ENCODE measurements around the gene KCNG1.
A peak's percentile ranks its signal among the peaks of the same experiment; 100 is the strongest.

Gene KCNG1

GRCh38 chr20:50969912-50970311, 53.0 kb downstream of the KCNG1 start:
- TF ChIP-seq, protein P1, sequence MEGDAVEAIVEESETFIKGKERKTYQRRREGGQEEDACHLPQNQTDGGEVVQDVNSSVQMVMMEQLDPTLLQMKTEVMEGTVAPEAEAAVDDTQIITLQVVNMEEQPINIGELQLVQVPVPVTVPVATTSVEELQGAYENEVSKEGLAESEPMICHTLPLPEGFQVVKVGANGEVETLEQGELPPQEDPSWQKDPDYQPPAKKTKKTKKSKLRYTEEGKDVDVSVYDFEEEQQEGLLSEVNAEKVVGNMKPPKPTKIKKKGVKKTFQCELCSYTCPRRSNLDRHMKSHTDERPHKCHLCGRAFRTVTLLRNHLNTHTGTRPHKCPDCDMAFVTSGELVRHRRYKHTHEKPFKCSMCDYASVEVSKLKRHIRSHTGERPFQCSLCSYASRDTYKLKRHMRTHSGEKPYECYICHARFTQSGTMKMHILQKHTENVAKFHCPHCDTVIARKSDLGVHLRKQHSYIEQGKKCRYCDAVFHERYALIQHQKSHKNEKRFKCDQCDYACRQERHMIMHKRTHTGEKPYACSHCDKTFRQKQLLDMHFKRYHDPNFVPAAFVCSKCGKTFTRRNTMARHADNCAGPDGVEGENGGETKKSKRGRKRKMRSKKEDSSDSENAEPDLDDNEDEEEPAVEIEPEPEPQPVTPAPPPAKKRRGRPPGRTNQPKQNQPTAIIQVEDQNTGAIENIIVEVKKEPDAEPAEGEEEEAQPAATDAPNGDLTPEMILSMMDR (IDR thresholded peaks at IDR 0.05; ENCODE audit: extremely low read depth, missing control alignments) = no peak
- DNase-seq (ENCODE audit: low spot score) = no peak

DNA sequence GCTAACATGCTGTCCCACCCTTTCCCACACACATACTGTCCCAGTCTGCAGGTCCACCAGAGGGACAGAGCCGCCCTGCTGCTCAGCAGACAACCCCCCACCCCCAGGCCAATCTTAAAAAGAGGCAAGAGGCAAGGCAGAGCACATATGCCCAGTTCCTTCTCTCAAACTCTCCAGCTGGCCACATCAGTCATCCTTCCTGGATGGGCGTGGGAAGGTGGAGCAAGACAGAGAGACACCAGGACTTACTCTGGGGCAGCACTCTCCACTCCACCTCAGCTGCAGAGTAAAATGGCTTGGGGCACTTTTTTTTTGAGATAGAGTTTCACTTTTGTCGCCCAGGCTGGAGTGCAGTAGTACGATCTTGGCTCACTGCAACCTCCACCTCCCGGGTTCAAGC, 53.5 kb downstream of the KCNG1 start:
- TF ChIP-seq, protein P1 (IDR thresholded peaks at IDR 0.05; ENCODE audit: extremely low read depth, missing control alignments) = no peak
- DNase-seq (ENCODE audit: low spot score) = no peak

DNA sequence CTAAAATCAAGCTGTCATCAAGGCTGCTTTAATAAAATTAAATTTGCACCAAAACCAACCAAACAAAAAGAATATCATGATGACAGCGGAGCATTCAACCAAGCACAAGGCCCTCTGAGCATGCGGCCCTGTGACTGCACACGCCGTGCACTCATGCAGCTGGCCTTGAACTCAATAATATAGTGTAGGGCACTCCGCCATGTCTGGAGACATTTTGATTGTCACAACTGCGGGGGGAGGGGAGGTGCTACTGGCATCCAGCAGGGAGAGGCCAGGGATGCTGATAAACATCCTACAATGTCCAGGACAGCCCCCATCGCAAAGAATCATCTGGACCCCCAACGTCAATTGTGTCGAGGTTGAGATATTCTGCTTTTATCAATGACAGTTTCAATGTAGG, 54.6 kb downstream of the KCNG1 start:
- no peak for DNase-seq (ENCODE audit: low spot score)
- TF ChIP-seq, protein P1 (IDR thresholded peaks at IDR 0.05; ENCODE audit: extremely low read depth, missing control alignments) = no peak

DNA sequence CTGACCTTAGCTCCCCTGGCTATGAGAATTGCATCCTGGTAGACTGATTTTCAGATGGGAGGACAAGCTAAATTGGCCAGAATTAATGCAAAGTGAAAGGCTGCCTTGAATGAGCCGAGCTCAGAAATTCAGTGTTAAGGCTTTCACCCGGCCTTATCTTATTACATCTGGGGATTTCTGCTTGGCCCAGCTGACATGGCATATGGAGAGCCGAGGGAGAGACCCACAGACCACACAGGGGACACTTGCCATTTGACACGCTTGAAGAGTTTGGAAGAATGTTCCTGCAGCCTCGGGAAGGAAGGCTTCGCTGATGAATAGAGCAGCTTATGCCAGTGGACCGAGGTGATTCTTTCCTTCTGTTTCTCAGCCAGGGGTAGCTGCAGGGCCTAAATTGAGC, 55.3 kb downstream of the KCNG1 start:
- DNase-seq (ENCODE audit: low spot score) = no peak

GRCh38 chr20:50959543-50960126, 63.3 kb downstream of the KCNG1 start:
- no peak for DNase-seq (ENCODE audit: low spot score)
- TF ChIP-seq, protein P1 (IDR thresholded peaks at IDR 0.05; ENCODE audit: extremely low read depth, missing control alignments) = no peak

More for the DNA sequence above, 55.3 kb downstream of the KCNG1 start:
- TF ChIP-seq, protein P1 (IDR thresholded peaks at IDR 0.05; ENCODE audit: extremely low read depth, missing control alignments) = no peak

DNA sequence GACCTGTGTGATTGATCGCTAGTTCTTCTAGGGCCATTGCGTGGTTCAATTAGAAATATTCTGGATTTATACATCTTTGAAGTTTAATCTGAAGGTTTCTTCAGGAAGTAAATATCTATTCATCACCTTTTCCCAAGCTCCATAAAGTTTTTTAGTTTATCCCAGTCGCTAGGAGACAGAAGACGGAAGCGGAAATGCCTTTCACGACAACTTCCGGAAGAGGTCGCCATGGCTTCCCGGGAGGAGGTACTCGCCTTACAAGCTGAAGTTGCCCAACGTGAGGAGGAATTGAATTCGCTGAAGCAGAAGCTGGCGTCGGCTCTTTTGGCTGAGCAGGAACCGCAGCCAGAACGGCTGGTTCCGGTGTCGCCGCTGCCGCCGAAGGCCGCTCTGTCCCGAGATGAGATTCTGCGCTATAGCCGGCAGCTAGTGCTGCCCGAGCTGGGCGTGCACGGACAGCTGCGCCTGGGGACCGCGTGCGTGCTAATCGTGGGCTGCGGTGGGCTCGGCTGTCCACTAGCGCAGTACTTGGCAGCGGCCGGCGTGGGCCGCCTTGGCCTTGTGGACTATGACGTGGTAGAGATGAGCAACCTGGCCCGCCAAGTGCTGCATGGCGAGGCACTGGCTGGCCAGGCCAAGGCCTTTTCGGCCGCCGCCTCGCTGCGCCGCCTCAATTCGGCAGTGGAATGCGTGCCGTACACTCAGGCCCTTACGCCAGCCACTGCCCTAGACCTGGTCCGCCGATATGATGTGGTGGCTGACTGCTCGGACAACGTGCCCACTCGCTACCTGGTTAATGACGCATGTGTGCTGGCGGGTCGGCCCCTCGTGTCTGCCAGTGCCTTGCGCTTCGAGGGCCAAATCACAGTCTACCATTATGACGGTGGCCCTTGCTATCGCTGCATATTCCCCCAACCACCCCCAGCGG, 64.0 kb downstream of the KCNG1 start, which contains the start of gene MOCS3:
Gene MOCS3 (plus strand): TSS at position 204 of the 928 bp plus-strand sequence. CDS start 25 bp downstream, at position 229.
- DNase-seq (ENCODE audit: low spot score) = peak; percentile 85

More for the DNA sequence above, 64.0 kb downstream of the KCNG1 start, which contains the start of gene MOCS3:
- TF ChIP-seq, protein P1 (IDR thresholded peaks at IDR 0.05; ENCODE audit: extremely low read depth, missing control alignments) = no peak
